ENCODE data around the gene ITCH.

- TF ChIP-seq CTCF (IDR thresholded peaks at IDR 0.05; ENCODE audit: low read depth, low read length) (no peak), EZH2phosphoT487 (IDR thresholded peaks at IDR 0.05; ENCODE audit: low read depth) (no peak)
These were observed 47.3 kb downstream of the ITCH start for GRCh38 chr20:34410336-34410735.
